MM.1S (cell line): ENCODE results near the gene PIN1.

ENCODE experiments used
- EZH2phosphoT487 ChIP-seq: fragments of 300-600 bp; sonication (generic); IDR thresholded peaks from 2 replicates; pipeline ENCODE4 v1.6.1; 2018; ENCODE audit warnings: antibody characterized with exemption, low read length
- TF ChIP-seq, protein P1 (sequence below): fragments of 300-600 bp; sonication (generic); IDR thresholded peaks from 2 replicates; pipeline ENCODE4 v1.5.1; 2016; ENCODE audit warnings: antibody characterized with exemption, low read length, mixed read lengths

DNA sequence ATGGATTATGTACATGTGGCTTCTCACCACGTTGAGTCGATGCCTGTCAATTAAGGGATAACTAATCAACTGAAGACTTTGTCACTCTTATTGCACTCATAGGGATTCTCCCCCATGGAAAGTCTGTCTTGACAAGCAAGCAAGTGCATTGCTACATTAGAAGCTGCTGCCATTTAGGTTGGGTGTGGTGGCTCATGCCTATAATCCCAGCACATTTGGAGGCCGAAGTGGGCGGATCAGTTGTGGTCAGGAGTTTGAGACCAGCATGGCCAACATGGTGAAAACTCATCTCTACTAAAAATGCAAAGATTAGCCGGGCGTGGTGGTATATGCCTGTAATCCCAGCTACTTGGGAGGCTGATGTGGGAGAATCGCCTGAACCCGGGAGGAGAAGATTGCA is 48.3 kb upstream of the PIN1 start:
- TF ChIP-seq, protein P1, sequence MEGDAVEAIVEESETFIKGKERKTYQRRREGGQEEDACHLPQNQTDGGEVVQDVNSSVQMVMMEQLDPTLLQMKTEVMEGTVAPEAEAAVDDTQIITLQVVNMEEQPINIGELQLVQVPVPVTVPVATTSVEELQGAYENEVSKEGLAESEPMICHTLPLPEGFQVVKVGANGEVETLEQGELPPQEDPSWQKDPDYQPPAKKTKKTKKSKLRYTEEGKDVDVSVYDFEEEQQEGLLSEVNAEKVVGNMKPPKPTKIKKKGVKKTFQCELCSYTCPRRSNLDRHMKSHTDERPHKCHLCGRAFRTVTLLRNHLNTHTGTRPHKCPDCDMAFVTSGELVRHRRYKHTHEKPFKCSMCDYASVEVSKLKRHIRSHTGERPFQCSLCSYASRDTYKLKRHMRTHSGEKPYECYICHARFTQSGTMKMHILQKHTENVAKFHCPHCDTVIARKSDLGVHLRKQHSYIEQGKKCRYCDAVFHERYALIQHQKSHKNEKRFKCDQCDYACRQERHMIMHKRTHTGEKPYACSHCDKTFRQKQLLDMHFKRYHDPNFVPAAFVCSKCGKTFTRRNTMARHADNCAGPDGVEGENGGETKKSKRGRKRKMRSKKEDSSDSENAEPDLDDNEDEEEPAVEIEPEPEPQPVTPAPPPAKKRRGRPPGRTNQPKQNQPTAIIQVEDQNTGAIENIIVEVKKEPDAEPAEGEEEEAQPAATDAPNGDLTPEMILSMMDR, result no peak
- TF ChIP-seq EZH2phosphoT487, result no peak
